Tibial nerve (tissue), 4 donors: ENCODE measurements around the gene TBC1D23. TPM values are rescaled to one million over a fixed set of nuclear protein-coding genes. Genes with fewer than 3 reads are reported as not detected.

ENCODE experiments used
- DNase-seq, 2 donors: peaks; one replicate each; pipeline ENCODE4 v3.0.0-alpha.2; 2019; ENCODE audit warnings: low spot score in 2 of 2
- H3K27ac ChIP-seq, 4 donors: fragments of 200-600 bp; sonication (generic) in 3 of 4; one replicate each; pipeline ENCODE4 v1.5.1; 2017 to 2019; ENCODE audit warnings: mild to moderate bottlenecking in 1 of 4
- H3K27me3 ChIP-seq, 2 donors: fragments of 200-600 bp; sonication (generic) in 1 of 2; one replicate each; pipeline versions ENCODE4 v1.5.1 to v1.6.0; 2017 to 2019
- H3K36me3 ChIP-seq, 3 donors: fragments of 200-600 bp; sonication (generic); one replicate each; pipeline ENCODE4 v1.5.1; 2018 to 2019
- H3K4me1 ChIP-seq, 4 donors: fragments of 200-600 bp; sonication (generic) in 3 of 4; one replicate each; pipeline ENCODE4 v1.5.1; 2017 to 2019
- H3K4me3 ChIP-seq, 4 donors: fragments of 200-600 bp; sonication (generic) in 3 of 4; one replicate each; pipeline ENCODE4 v1.5.1; 2017 to 2019; ENCODE audit warnings: mild to moderate bottlenecking in 1 of 4, moderate library complexity in 1 of 4
- H3K9me3 ChIP-seq, 4 donors: fragments of 200-600 bp; sonication (generic) in 3 of 4; one replicate each; pipeline ENCODE4 v1.5.1; 2017 to 2019
- EP300 ChIP-seq, 2 donors: sonication (generic); formaldehyde crosslinking; IDR thresholded peaks; one replicate each; pipeline ENCODE4 v1.6.1; 2017; ENCODE audit warnings: antibody characterized with exemption in 2 of 2, mild to moderate bottlenecking in 1 of 2
- POLR2A ChIP-seq, 2 donors: fragments of 450-650 bp; IDR thresholded peaks; one replicate each; pipeline ENCODE4 v1.6.1; 2017; ENCODE audit warnings: antibody characterized with exemption in 2 of 2, mild to moderate bottlenecking in 2 of 2, moderate library complexity in 2 of 2
- WGBS, 2 donors: methylation state at CpG; one replicate each; pipeline ENCODE4 v1.1.5; 2018; 5-methylcytosine and 5-hydroxymethylcytosine counted together
- total RNA-seq, 4 donors: library from RNA; depleted of rRNA; stranded (reverse); fragments of >200 nt; gene quantifications; one replicate each; pipeline ENCODE4 v1.1.0, GENCODE V29; 2016
- TF ChIP-seq, protein P1 (sequence below), 5 experiments: fragments of 200-600 bp in 3 of 5; fragments of 450-650 bp in 2 of 5; sonication (generic) in 3 of 5; IDR thresholded peaks; one replicate each; pipeline ENCODE4 v1.5.1; 2016 to 2019; ENCODE audit warnings: antibody characterized with exemption in 5 of 5, mild to moderate bottlenecking in 3 of 5, moderate library complexity in 2 of 5

The TBC1D23 gene
- total RNA-seq, 4 donors from 2014 or later, result 21.6 to 32.2 (median 28.2) TPM

DNA sequence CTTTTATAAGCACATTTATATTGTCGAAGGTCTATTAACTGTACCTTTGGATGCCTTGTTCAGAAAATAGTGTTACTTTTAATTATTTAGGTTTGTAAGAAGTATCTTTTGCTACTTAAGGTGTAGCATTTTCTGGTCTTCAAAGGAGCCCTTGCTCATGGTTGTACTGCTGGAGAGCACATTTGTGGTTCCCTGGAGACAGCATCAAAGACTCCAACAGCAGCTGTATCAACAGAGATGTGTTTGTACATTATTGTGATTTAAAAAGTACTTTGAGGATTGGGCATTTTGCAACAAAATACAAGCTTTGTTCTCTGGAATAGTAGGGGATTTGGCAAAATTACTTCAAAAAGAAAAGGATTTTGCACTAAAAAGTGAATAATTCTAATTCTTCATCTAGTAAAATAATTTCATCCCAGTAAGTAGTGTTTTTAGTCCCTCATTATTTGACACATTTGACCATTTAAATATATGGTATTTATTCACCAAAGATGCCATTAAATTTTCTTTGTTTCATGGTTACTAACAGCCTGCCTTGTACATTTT, 16.5 kb downstream of the TBC1D23 start:
- peaks cover 0 to 15% (median 0%) of the 10 kb centered on the region in 3 donors for H3K36me3 ChIP-seq
- 45 to 59% methylated on average over 1 of the region's 1 CpG for WGBS, 2 donors
- H3K27me3 ChIP-seq, result no peaks in the 10 kb centered on the region
- peaks cover 0 to 36% (median 5%) of the 10 kb centered on the region in 4 donors for H3K4me1 ChIP-seq
- H3K4me3 ChIP-seq, result no peak overlapping the region
- H3K27ac ChIP-seq, result peak overlapping the region in 2 of 4 donors; percentile 12 to 42
- no peak for TF ChIP-seq EP300 (IDR thresholded peaks at IDR 0.05)
- TF ChIP-seq, protein P1, sequence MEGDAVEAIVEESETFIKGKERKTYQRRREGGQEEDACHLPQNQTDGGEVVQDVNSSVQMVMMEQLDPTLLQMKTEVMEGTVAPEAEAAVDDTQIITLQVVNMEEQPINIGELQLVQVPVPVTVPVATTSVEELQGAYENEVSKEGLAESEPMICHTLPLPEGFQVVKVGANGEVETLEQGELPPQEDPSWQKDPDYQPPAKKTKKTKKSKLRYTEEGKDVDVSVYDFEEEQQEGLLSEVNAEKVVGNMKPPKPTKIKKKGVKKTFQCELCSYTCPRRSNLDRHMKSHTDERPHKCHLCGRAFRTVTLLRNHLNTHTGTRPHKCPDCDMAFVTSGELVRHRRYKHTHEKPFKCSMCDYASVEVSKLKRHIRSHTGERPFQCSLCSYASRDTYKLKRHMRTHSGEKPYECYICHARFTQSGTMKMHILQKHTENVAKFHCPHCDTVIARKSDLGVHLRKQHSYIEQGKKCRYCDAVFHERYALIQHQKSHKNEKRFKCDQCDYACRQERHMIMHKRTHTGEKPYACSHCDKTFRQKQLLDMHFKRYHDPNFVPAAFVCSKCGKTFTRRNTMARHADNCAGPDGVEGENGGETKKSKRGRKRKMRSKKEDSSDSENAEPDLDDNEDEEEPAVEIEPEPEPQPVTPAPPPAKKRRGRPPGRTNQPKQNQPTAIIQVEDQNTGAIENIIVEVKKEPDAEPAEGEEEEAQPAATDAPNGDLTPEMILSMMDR (IDR thresholded peaks at IDR 0.05), result no peak
- no peak for TF ChIP-seq POLR2A (IDR thresholded peaks at IDR 0.05)
- DNase-seq, result no peak
- H3K9me3 ChIP-seq, result no peaks in the 10 kb centered on the region

DNA sequence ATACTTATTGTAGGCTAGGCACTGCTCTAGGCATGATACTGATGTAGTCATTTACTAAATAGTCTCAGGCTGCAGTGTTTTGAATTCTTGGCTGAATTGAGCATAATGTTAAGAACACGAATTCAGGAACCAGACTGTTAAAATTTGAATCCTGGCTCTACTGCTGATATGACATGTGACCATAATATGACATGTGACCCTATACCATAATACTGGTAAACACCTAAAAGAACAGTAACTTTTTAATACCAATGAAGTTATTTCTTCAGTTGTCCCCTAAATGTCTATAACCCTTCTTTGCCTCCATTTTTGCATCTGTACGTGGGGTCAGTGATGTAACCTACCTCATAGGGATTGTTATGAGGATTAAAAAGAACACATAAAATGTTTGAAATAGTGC, 18.1 kb downstream of the TBC1D23 start:
- Histone ChIP-seq H3K4me3 (no peak overlapping the region), H3K9me3 (no peaks in the 10 kb centered on the region), H3K27ac (no peak overlapping the region), H3K27me3 (no peaks in the 10 kb centered on the region), H3K36me3 (peaks cover 0 to 25% (median 0%) of the 10 kb centered on the region in 3 donors), H3K4me1 (peaks cover 0 to 36% (median 5%) of the 10 kb centered on the region in 4 donors)
- WGBS, 2 donors, result 67 to 71% methylated on average over 2 of the region's 2 CpGs
- DNase-seq, result no peak
- TF ChIP-seq EP300 (IDR thresholded peaks at IDR 0.05) (no peak), POLR2A (IDR thresholded peaks at IDR 0.05) (no peak)
- TF ChIP-seq, protein P1 (IDR thresholded peaks at IDR 0.05), result no peak

DNA sequence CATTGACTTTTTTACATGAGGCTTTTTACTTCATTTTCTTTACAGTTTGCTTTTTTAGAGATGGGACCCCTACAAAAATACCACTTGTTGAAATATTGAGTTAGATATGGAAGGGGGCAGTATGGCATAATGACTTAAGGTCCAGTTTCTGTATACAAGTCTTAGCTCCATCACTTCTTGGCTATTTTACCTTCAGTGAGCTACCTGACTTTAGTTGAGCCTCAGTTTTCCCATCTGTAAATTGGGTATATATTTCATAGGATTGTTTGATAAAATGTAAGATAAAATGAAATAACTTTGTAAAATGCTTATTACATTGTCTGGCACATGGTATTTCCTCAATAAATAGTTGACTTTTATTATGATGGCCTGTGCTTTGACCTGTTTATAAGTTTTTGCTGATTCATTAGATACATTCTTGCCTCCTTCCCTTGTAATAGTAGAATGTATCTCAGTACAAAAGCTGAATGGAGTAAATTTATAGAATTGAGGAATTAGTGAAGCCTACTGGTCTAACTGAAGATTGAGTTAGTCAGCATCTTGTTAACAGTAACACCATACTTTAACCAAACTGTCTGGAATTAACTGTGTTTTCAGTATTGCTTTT, 27.6 kb downstream of the TBC1D23 start:
- Histone ChIP-seq H3K27me3 (no peaks in the 10 kb centered on the region), H3K9me3 (no peaks in the 10 kb centered on the region), H3K36me3 (peaks cover 0 to 84% (median 0%) of the 10 kb centered on the region in 3 donors), H3K4me1 (no peaks in the 10 kb centered on the region), H3K4me3 (no peak overlapping the region), H3K27ac (no peak overlapping the region)
- TF ChIP-seq, protein P1 (IDR thresholded peaks at IDR 0.05), result no peak
- TF ChIP-seq EP300 (IDR thresholded peaks at IDR 0.05) (no peak), POLR2A (IDR thresholded peaks at IDR 0.05) (no peak)
- no peak for DNase-seq

DNA sequence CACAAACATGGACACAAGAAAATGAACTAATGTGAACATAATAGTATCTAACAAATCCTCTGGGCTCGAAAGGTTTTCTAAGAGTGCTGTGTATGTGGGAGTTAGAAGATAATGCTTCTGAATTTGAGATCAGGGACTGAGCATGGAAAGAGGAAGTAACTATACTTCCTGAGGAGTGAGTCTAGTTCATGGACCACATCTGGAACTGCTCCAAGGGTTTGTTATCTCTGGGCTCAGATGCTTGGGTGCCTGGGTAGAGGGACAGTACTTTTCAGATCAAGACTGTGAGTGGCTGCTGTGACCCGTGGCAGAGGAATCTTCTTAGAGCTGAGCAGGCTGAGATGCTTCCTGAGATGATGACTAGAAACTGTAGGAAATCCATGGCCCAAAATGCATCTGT, 28.5 kb downstream of the TBC1D23 start:
- H3K36me3 ChIP-seq, result peaks cover 0 to 88% (median 0%) of the 10 kb centered on the region in 3 donors
- WGBS, 2 donors, result 61 to 65% methylated on average over 2 of the region's 2 CpGs
- H3K4me3 ChIP-seq, result no peak overlapping the region

DNA sequence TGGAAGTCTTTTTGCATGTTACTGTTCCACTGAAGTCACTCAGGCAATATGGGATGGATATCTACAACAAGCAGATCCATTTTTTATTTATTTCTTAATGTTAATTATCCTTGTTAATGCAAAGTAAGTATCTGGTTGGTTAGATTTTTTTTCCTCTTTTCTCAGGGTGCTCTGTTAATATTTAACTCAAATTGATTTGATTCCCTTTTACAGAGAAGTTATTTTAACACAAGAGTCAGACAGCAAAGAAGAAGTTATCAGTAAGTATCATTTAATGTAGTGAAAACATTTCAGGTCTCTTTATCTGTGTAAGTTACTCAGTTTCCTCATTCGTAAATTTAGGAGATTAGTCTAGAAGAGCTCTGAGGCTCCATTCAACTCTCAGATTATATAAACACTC, 34.3 kb downstream of the TBC1D23 start:
- no peak for DNase-seq
- no peaks in the 10 kb centered on the region for H3K9me3 ChIP-seq
- H3K4me1 ChIP-seq, result no peaks in the 10 kb centered on the region
- peaks cover 0 to 86% (median 0%) of the 10 kb centered on the region in 3 donors for H3K36me3 ChIP-seq
- WGBS, 2 donors, result 95% methylated on average over 1 of the region's 1 CpG
- no peak overlapping the region for H3K27ac ChIP-seq
- no peaks in the 10 kb centered on the region for H3K27me3 ChIP-seq
- no peak overlapping the region for H3K4me3 ChIP-seq
- TF ChIP-seq, protein P1 (IDR thresholded peaks at IDR 0.05), result no peak
- TF ChIP-seq POLR2A (IDR thresholded peaks at IDR 0.05), result no peak
- no peak for TF ChIP-seq EP300 (IDR thresholded peaks at IDR 0.05)

More for the DNA sequence above, 28.5 kb downstream of the TBC1D23 start:
- Histone ChIP-seq H3K4me1 (no peaks in the 10 kb centered on the region), H3K27ac (no peak overlapping the region), H3K27me3 (no peaks in the 10 kb centered on the region), H3K9me3 (no peaks in the 10 kb centered on the region)
- TF ChIP-seq EP300 (IDR thresholded peaks at IDR 0.05), result no peak
- DNase-seq, result no peak
